Sigmoid colon (tissue), 4 donors: ENCODE measurements around the gene DOLPP1.

Experiments used
- POLR2A ChIP-seq, 2 donors: fragments of 450-650 bp; IDR thresholded peaks; one replicate each; pipeline ENCODE4 v1.6.1; 2016; ENCODE audit warnings: antibody characterized with exemption in 2 of 2, mild to moderate bottlenecking in 2 of 2, moderate library complexity in 2 of 2
- POLR2AphosphoS5 ChIP-seq, 4 donors: sonication (generic); formaldehyde crosslinking; IDR thresholded peaks; one replicate each; pipeline ENCODE4 v1.6.1; 2017; ENCODE audit warnings: antibody characterized with exemption in 4 of 4
- TF ChIP-seq, protein P1 (sequence below), 4 experiments: fragments of 450-650 bp in 3 of 4; fragments of 200-600 bp in 1 of 4; IDR thresholded peaks; one replicate each; pipeline ENCODE4 v1.5.1; 2016 to 2019; ENCODE audit warnings: antibody characterized with exemption in 4 of 4, mild to moderate bottlenecking in 3 of 4, moderate library complexity in 2 of 4

DNA sequence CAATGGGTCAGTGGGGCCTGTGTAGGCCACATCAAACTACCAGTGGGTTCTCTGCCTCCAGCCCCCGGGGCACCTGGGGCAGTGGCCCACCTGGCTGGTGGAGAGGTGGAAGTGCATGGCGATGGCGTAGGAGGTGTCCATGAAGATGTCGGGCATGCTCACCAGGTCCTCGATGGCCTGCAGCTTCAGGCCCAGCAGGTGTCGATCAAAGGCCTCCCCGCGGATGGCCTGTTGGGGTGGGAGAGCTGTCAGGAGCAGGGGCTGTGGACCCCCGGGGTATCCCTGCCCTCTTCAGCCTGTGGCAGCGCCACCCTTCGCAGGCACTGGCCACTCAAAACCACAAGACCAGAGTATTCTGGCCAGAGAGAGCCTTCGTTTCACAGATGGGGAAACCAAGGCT, 15.0 kb downstream of the DOLPP1 start:
- TF ChIP-seq, protein P1, sequence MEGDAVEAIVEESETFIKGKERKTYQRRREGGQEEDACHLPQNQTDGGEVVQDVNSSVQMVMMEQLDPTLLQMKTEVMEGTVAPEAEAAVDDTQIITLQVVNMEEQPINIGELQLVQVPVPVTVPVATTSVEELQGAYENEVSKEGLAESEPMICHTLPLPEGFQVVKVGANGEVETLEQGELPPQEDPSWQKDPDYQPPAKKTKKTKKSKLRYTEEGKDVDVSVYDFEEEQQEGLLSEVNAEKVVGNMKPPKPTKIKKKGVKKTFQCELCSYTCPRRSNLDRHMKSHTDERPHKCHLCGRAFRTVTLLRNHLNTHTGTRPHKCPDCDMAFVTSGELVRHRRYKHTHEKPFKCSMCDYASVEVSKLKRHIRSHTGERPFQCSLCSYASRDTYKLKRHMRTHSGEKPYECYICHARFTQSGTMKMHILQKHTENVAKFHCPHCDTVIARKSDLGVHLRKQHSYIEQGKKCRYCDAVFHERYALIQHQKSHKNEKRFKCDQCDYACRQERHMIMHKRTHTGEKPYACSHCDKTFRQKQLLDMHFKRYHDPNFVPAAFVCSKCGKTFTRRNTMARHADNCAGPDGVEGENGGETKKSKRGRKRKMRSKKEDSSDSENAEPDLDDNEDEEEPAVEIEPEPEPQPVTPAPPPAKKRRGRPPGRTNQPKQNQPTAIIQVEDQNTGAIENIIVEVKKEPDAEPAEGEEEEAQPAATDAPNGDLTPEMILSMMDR (IDR thresholded peaks at IDR 0.05) = no peak
- no peak for TF ChIP-seq POLR2A (IDR thresholded peaks at IDR 0.05)
- TF ChIP-seq POLR2AphosphoS5 (IDR thresholded peaks at IDR 0.05) = no peak
